Neural cell (in vitro differentiated cells): ENCODE results near the gene GSE1. TPM values are rescaled to one million over a fixed set of nuclear protein-coding genes. Genes with fewer than 3 reads are reported as not detected.

Experiments
- H2AFZ ChIP-seq: fragments of 200-600, 300-800 bp; sonication (generic), shearing (Covaris generic); 2 replicates; pipeline ENCODE4 v1.6.0; 2014; ENCODE audit warnings: low read depth, mild to moderate bottlenecking, antibody characterized with exemption, low read length, moderate library complexity
- H3F3A ChIP-seq: fragments of 200-600 bp; shearing (Covaris generic); 2 replicates; pipeline ENCODE4 v1.6.1; 2016; ENCODE audit warnings: mild to moderate bottlenecking, moderate library complexity, mixed read lengths, antibody characterized with exemption, low read length; ENCODE audit not compliant: insufficient read depth, poor library complexity, severe bottlenecking
- H3K27ac ChIP-seq: fragments of 200-600, 300-800 bp; sonication (generic), shearing (Covaris generic); 2 replicates; pipeline ENCODE4 v1.5.1; 2014; ENCODE audit warnings: mild to moderate bottlenecking, low read length, moderate library complexity
- H3K27me3 ChIP-seq: fragments of 300-800, 200-600 bp; sonication (generic), shearing (Covaris generic); 2 replicates; pipeline ENCODE4 v1.6.0; 2014; ENCODE audit warnings: mild to moderate bottlenecking, low read depth, low read length, moderate library complexity; ENCODE audit not compliant: insufficient read depth
- H3K36me3 ChIP-seq: fragments of 300-800, 200-600 bp; sonication (generic), shearing (Covaris generic); 2 replicates; pipeline ENCODE4 v1.5.1; 2014; ENCODE audit warnings: mild to moderate bottlenecking, antibody characterized with exemption, low read length, moderate library complexity; ENCODE audit not compliant: insufficient read depth
- H3K4me2 ChIP-seq: fragments of 300-800, 200-600 bp; sonication (generic), shearing (Covaris generic); 2 replicates; pipeline ENCODE4 v1.6.0; 2014; ENCODE audit warnings: mild to moderate bottlenecking, low read length
- H3K4me3 ChIP-seq: fragments of 300-800, 200-600 bp; sonication (generic), shearing (Covaris generic); 2 replicates; pipeline ENCODE4 v1.5.1; 2014; ENCODE audit warnings: mild to moderate bottlenecking, low read length, moderate library complexity
- H3K79me2 ChIP-seq: fragments of 200-600 bp; shearing (Covaris generic); replicated peaks from 2 replicates; pipeline ENCODE4 v1.6.0; 2014; ENCODE audit warnings: mild to moderate bottlenecking, low read length, moderate library complexity; ENCODE audit not compliant: insufficient read depth
- H3K9ac ChIP-seq: fragments of 300-800, 200-600 bp; sonication (generic), shearing (Covaris generic); 2 replicates; pipeline ENCODE4 v1.6.1; 2016; ENCODE audit warnings: mild to moderate bottlenecking, low read length, mixed read lengths
- H3K9me2 ChIP-seq: fragments of 200-600 bp; shearing (Covaris generic); 2 replicates; pipeline ENCODE4 v1.6.1; 2016; ENCODE audit warnings: mild to moderate bottlenecking, low read length, mixed read lengths; ENCODE audit not compliant: insufficient read depth
- H3K9me3 ChIP-seq: fragments of 200-600, 300-800 bp; sonication (generic), shearing (Covaris generic); 2 replicates; pipeline ENCODE4 v1.6.1; 2016; ENCODE audit warnings: mild to moderate bottlenecking, mixed run types, low read length, moderate library complexity, mixed read lengths
- H4K20me1 ChIP-seq: fragments of 200-600 bp; shearing (Covaris generic); 2 replicates; pipeline ENCODE4 v1.6.1; 2016; ENCODE audit warnings: mild to moderate bottlenecking, mixed run types; ENCODE audit not compliant: insufficient read depth
- EP300 ChIP-seq: fragments of 450-650 bp; conservative IDR thresholded peaks from 2 replicates; pipeline ENCODE4 v1.6.1; 2014; ENCODE audit warnings: antibody characterized with exemption, mild to moderate bottlenecking, moderate library complexity; ENCODE audit not compliant: poor library complexity, severe bottlenecking
- EZH2 ChIP-seq: fragments of 200-600, 300-800 bp; shearing (Covaris generic), sonication (generic); IDR thresholded peaks from 2 replicates; pipeline ENCODE4 v1.6.1; 2014; ENCODE audit warnings: antibody characterized with exemption, low read length, borderline replicate concordance, mild to moderate bottlenecking; ENCODE audit not compliant: insufficient read depth, poor library complexity, severe bottlenecking
- MXI1 ChIP-seq: fragments of 450-650 bp; conservative IDR thresholded peaks from 2 replicates; pipeline ENCODE4 v1.6.1; 2014; ENCODE audit warnings: antibody characterized with exemption, mild to moderate bottlenecking; ENCODE audit not compliant: poor library complexity, severe bottlenecking
- POLR2AphosphoS5 ChIP-seq: IDR thresholded peaks from 2 replicates; pipeline ENCODE4 v1.6.1; 2012
- RAD21 ChIP-seq: fragments of 450-650 bp; conservative IDR thresholded peaks from 2 replicates; pipeline ENCODE4 v1.6.1; 2014; ENCODE audit warnings: antibody characterized with exemption, mild to moderate bottlenecking, moderate library complexity
- SMC3 ChIP-seq: fragments of 450-650 bp; conservative IDR thresholded peaks from 2 replicates; pipeline ENCODE4 v1.6.1; 2014; ENCODE audit warnings: antibody characterized with exemption, mild to moderate bottlenecking, moderate library complexity; ENCODE audit not compliant: poor library complexity
- TAF1 ChIP-seq: IDR thresholded peaks from 2 replicates; pipeline ENCODE4 v1.6.1; 2012; ENCODE audit warnings: low read depth
- polyA plus RNA-seq: library from polyadenylated mRNA; depleted of rRNA; stranded (reverse); fragments of >200 nt; gene quantifications from 2 replicates; pipeline ENCODE4 v1.2.3, GENCODE V29; 2014
- TF ChIP-seq, protein P1 (sequence below): IDR thresholded peaks from 2 replicates; pipeline ENCODE4 v1.6.1; 2012; ENCODE audit warnings: borderline replicate concordance
- TF ChIP-seq, protein P2 (sequence below): fragments of 450-650 bp; IDR thresholded peaks from 2 replicates; pipeline ENCODE4 v1.5.1; 2014; ENCODE audit warnings: antibody characterized with exemption, mild to moderate bottlenecking, moderate library complexity; ENCODE audit not compliant: poor library complexity, severe bottlenecking

GSE1 gene
- polyA plus RNA-seq, 1 donor from 2014 or later, result 35.6 TPM

DNA sequence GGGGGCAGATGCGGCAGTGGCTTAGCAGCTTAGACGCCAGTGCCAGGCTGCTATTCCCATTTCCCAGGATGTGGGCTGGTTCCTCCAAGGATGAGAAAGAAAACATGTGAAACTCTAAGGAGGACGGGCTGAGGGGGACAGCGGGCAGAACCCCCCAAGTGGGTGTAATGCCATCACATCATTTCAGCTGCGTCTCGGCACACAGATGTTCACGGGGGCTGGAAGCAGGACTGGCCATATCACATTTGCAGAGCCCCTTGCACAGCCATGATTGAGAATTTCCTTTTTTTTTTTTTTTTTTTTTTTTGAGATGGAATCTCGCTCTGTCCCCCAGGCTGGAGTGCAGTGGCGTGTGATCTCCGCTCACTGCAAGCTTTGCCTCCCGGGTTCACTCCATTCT lies 90.9 kb downstream of the GSE1 start:
- Histone ChIP-seq H2AFZ (no peak overlapping the region), H4K20me1 (no peaks in the 10 kb centered on the region), H3K9me3 (no peaks in the 10 kb centered on the region), H3K36me3 (no peaks in the 10 kb centered on the region), H3K27me3 (no peaks in the 10 kb centered on the region), H3K4me3 (no peak overlapping the region), H3K79me2 (no peaks in the 10 kb centered on the region), H3K9me2 (no peaks in the 10 kb centered on the region), H3K9ac (no peak overlapping the region), H3K27ac (no peak overlapping the region), H3K4me2 (no peak overlapping the region), H3F3A (no peaks in the 10 kb centered on the region)
- TF ChIP-seq, protein P1, sequence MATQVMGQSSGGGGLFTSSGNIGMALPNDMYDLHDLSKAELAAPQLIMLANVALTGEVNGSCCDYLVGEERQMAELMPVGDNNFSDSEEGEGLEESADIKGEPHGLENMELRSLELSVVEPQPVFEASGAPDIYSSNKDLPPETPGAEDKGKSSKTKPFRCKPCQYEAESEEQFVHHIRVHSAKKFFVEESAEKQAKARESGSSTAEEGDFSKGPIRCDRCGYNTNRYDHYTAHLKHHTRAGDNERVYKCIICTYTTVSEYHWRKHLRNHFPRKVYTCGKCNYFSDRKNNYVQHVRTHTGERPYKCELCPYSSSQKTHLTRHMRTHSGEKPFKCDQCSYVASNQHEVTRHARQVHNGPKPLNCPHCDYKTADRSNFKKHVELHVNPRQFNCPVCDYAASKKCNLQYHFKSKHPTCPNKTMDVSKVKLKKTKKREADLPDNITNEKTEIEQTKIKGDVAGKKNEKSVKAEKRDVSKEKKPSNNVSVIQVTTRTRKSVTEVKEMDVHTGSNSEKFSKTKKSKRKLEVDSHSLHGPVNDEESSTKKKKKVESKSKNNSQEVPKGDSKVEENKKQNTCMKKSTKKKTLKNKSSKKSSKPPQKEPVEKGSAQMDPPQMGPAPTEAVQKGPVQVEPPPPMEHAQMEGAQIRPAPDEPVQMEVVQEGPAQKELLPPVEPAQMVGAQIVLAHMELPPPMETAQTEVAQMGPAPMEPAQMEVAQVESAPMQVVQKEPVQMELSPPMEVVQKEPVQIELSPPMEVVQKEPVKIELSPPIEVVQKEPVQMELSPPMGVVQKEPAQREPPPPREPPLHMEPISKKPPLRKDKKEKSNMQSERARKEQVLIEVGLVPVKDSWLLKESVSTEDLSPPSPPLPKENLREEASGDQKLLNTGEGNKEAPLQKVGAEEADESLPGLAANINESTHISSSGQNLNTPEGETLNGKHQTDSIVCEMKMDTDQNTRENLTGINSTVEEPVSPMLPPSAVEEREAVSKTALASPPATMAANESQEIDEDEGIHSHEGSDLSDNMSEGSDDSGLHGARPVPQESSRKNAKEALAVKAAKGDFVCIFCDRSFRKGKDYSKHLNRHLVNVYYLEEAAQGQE, result no peak
- TF ChIP-seq EP300 (no peak), EZH2 (no peak), MXI1 (no peak), TAF1 (no peak), SMC3 (no peak), RAD21 (no peak), POLR2AphosphoS5 (no peak)
- TF ChIP-seq, protein P2, sequence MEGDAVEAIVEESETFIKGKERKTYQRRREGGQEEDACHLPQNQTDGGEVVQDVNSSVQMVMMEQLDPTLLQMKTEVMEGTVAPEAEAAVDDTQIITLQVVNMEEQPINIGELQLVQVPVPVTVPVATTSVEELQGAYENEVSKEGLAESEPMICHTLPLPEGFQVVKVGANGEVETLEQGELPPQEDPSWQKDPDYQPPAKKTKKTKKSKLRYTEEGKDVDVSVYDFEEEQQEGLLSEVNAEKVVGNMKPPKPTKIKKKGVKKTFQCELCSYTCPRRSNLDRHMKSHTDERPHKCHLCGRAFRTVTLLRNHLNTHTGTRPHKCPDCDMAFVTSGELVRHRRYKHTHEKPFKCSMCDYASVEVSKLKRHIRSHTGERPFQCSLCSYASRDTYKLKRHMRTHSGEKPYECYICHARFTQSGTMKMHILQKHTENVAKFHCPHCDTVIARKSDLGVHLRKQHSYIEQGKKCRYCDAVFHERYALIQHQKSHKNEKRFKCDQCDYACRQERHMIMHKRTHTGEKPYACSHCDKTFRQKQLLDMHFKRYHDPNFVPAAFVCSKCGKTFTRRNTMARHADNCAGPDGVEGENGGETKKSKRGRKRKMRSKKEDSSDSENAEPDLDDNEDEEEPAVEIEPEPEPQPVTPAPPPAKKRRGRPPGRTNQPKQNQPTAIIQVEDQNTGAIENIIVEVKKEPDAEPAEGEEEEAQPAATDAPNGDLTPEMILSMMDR, result no peak

DNA sequence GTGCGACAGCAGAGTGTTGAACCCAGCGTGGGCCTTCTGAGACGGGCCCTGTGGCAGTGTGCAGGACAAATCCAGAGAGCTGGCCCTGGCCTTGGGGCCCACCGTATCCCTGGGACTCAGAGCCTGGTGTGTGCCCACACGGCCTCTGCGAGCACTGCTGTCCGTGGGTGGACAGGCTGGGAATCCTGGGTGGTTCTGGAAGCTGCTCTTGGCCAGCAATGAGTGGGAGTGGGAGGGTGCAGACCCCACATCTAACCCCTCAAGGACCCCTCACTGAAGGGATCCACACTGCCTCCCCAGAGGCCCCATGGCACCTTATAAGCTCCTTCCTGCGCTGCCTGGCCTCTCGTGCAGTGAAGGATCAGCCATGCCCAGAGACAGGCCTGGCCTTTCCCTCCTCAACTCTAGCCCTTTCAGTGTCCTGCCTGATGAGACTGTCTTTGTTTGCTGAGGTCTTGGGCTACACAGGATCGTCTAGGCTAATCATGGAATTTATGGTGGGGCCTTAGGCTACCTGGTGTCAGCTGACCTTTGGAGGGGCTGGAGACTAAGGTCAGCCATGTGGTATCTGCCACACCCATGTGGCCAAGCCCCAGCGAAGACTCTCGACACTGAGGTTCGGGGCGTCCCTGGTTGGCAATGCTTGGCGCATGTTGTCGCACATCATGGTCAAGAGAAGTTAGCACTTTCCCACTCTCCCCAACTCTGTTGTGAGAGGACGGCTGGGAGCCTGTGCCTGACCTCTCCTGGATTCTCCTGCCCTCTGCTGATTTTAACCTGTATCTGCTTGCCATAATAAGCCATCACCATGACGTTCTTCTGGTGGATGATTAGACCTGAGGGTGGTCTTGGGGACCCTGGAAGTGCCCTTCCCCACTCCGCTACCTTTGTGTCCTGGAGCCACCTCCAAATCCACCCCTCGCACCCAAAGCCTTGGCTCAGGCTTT lies 92.1 kb downstream of the GSE1 start:
- H3K27ac ChIP-seq, result no peak overlapping the region
- no peaks in the 10 kb centered on the region for H3K27me3 ChIP-seq
- H3K9ac ChIP-seq, result no peak overlapping the region
- H3K4me3 ChIP-seq, result no peak overlapping the region
- TF ChIP-seq EP300 (no peak), EZH2 (no peak), MXI1 (no peak), SMC3 (no peak), RAD21 (no peak), TAF1 (no peak), POLR2AphosphoS5 (no peak)
- TF ChIP-seq, protein P1, result no peak
- TF ChIP-seq, protein P2, result no peak
- no peaks in the 10 kb centered on the region for H3K9me2 ChIP-seq
- H3K9me3 ChIP-seq, result no peaks in the 10 kb centered on the region
- H3K79me2 ChIP-seq, result no peaks in the 10 kb centered on the region
- no peak overlapping the region for H2AFZ ChIP-seq
- no peaks in the 10 kb centered on the region for H4K20me1 ChIP-seq
- H3K36me3 ChIP-seq, result no peaks in the 10 kb centered on the region
- H3K4me2 ChIP-seq, result no peak overlapping the region
- H3F3A ChIP-seq, result no peaks in the 10 kb centered on the region
